GM13977 (cell line): ENCODE data around the gene TNRC6A.

Experiments
- DNase-seq: peaks from one replicate; pipeline ENCODE4 v3.0.0; 2012; ENCODE audit warnings: low spot score
- CTCF ChIP-seq: IDR thresholded peaks from 2 replicates; pipeline ENCODE4 v1.5.1; 2012; ENCODE audit warnings: mild to moderate bottlenecking, control low read depth; ENCODE audit not compliant: insufficient read depth; ENCODE audit errors: extremely low read depth, missing control alignments
- in situ Hi-C: fragments of 300-500 bp; cut with MboI; formaldehyde crosslinking; loops from one replicate; pipeline ENCODE4 v1.12.0; 2022; ENCODE audit warnings: low sequenced_read_pairs, low pct_unique_long_range_greater_than_20kb, mixed read lengths, inconsistent platforms; ENCODE audit not compliant: unreplicated experiment

The TNRC6A gene

GRCh38 chr16:24845726-24846547 is 116.5 kb downstream of the TNRC6A start, which contains the start of gene SLC5A11:
Gene SLC5A11, plus strand, starts transcription at chr16:24845963. Its CDS starts 12,681 bp downstream, at chr16:24858644.
- no peak for TF ChIP-seq CTCF
- no peak for DNase-seq
- in situ Hi-C loops = no loop called here

- in situ Hi-C loops = no loop called here
- DNase-seq = no peak
These were observed 117.3 kb downstream of the TNRC6A start for GRCh38 chr16:24846548-24847357.

GRCh38 chr16:24847358-24847664 is 117.9 kb downstream of the TNRC6A start:
- DNase-seq = no peak
- in situ Hi-C loops = no loop called here
- no peak for TF ChIP-seq CTCF

More at GRCh38 chr16:24846548-24847357, 117.3 kb downstream of the TNRC6A start:
- TF ChIP-seq CTCF = no peak

GRCh38 chr16:24848065-24848464 is 118.6 kb downstream of the TNRC6A start:
- in situ Hi-C loops = no loop called here
- no peak for DNase-seq
- no peak for TF ChIP-seq CTCF

- in situ Hi-C loops = no loop called here
- DNase-seq = no peak
- no peak for TF ChIP-seq CTCF
These were observed 120.2 kb downstream of the TNRC6A start for GRCh38 chr16:24849641-24850040.

GRCh38 chr16:24850289-24850938 is 121.0 kb downstream of the TNRC6A start:
- no peak for TF ChIP-seq CTCF
- in situ Hi-C loops = no loop called here
- no peak for DNase-seq
